GM12801 (cell line): ENCODE results near the gene IMPG2.

ENCODE experiments used
- CTCF ChIP-seq: IDR thresholded peaks from one replicate; pipeline ENCODE4 v1.5.1; 2011; ENCODE audit warnings: control low read depth; ENCODE audit not compliant: insufficient read length; ENCODE audit errors: extremely low read depth

The IMPG2 gene

GRCh38 chr3:101219842-101220560 lies 100.4 kb downstream of the IMPG2 start:
- TF ChIP-seq CTCF, result no peak

GRCh38 chr3:101217472-101218245 lies 102.7 kb downstream of the IMPG2 start:
- TF ChIP-seq CTCF, result no peak

DNA sequence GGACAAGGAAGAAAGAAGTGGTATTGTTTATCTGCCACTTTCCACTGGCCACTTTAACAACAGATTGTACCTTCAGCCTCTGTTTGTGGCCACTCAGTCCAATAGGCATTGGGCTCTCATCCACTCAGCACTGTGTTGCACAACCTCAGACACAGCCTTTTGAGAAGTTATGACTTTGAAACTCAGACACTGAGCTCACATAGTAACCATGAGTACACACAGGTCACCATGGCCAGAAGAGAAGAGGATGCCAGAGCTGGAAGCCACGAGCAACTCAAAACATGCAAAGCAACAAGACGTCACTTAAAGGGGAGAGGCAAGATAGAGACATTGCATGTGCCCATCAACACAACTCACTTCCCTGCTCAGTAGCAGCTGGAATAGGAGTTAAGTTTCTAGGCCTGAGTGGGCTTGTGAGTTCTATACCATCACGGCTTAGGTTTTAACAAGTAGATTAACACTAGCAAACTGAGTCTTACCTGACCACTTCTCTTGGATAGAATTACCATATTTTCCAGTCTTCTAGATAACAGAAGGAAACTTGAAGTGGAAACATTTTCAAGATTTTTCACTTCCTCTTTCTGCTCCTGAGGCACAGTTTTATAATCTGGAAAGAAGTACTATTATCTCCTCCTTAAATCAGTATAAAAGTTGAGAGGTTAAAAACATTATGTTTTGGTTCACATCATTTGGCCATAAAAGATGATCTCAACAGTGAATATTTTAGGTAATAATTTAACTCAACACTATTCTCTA lies 103.5 kb downstream of the IMPG2 start:
- no peak for TF ChIP-seq CTCF

DNA sequence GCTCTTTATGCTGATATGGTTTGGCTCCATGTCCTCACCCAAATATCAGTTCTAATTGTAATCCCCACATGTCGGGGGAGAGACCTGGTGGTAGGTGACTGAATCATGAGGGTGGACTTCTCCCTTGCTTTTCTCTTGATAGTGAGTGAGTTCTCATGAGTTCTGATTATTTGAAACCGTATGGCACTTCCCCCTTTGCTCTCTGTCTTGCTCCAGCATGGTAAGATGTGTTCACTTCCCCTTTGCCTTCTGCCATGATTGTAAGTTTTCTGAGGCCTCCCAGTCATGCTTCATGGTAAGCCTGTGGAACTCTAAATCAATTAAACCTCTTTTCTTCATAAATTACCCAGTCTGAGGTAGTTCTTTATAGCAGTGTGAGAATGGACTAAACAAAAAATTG lies 107.6 kb downstream of the IMPG2 start:
- TF ChIP-seq CTCF, result no peak

- TF ChIP-seq CTCF, result no peak
Measured at GRCh38 chr3:101204246-101204645, 116.1 kb downstream of the IMPG2 start.

- no peak for TF ChIP-seq CTCF
Measured at GRCh38 chr3:101203411-101203810, 117.0 kb downstream of the IMPG2 start.

DNA sequence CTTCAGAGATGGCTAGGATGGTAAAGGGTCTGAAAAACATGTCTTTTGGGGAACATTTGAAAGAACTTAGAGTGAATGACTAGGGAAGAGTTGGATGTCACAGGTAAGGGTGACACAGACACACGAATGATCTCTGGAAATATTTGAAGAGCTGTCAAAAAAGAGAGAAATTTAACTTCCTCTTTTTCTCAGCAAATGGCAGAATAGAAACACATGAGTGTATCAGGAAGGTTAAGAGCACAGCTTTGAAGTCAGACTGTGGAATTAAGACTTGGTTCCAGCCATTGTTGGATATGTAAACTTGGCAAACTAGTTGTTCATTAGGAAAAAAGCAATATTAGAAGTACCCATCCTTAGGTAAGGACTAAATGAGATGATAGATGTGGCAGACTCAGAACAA lies 117.7 kb downstream of the IMPG2 start:
- TF ChIP-seq CTCF, result no peak
